Adipose tissue (tissue), 3 donors: ENCODE measurements around the gene PTPRN. TPM values are rescaled to one million over a fixed set of nuclear protein-coding genes. Genes with fewer than 3 reads are reported as not detected.

ENCODE experiments used
- polyA plus RNA-seq, 3 donors: library from polyadenylated mRNA; stranded (reverse); fragments of 200-250 nt; gene quantifications; one replicate each; pipeline ENCODE4 v1.2.3, GENCODE V29; 2013
- donor health status: healthy with polysubstance abuse.
- donor health status: Bipolar disorder and iron deficiency.
- donor health status: healthy.

The PTPRN gene
- polyA plus RNA-seq, 3 donors = 0.45 to 15.5 TPM; not detected in 1

Other genes with a start within 250 kb of the PTPRN start
- 1 to 10 TPM in 1 of 3 donors, under 1 TPM in 2; 0.02 to 1.4 (median 0.22) TPM for gene IHH, start 248.5 kb downstream of the PTPRN start, polyA plus RNA-seq
- gene NHEJ1, start 148.6 kb downstream of the PTPRN start, polyA plus RNA-seq = 10 to 100 TPM in 1 of 3 donors, 1 to 10 TPM in 2; 8.8 to 12.8 (median 9.4) TPM
- gene SLC23A3, start 139.4 kb downstream of the PTPRN start, polyA plus RNA-seq = 1 to 10 TPM in 1 of 3 donors, under 1 TPM in 2; 0.48 to 2.0 (median 0.64) TPM
- 10 to 100 TPM; 33.4 to 58.3 (median 48.4) TPM for gene CNPPD1, start 132.5 kb downstream of the PTPRN start, polyA plus RNA-seq
- 10 to 100 TPM; 34.3 to 44.2 (median 40.2) TPM for gene RETREG2, start 131.1 kb downstream of the PTPRN start, polyA plus RNA-seq
- gene ZFAND2B, start 102.6 kb downstream of the PTPRN start, polyA plus RNA-seq = 10 to 100 TPM; 26.0 to 38.9 (median 27.3) TPM
- 10 to 100 TPM; 15.3 to 43.3 (median 28.1) TPM for gene ABCB6, start 90.4 kb downstream of the PTPRN start, polyA plus RNA-seq
- gene ATG9A, start 79.8 kb downstream of the PTPRN start, polyA plus RNA-seq = 10 to 100 TPM; 11.4 to 32.1 (median 21.2) TPM
- gene ANKZF1, start 79.6 kb downstream of the PTPRN start, polyA plus RNA-seq = 10 to 100 TPM; 15.7 to 23.0 (median 20.7) TPM
- 10 to 100 TPM in 2 of 3 donors, 1 to 10 TPM in 1; 2.1 to 12.9 (median 11.8) TPM for gene GLB1L, start 64.0 kb downstream of the PTPRN start, polyA plus RNA-seq
- gene STK16, start 63.9 kb downstream of the PTPRN start, polyA plus RNA-seq = 10 to 100 TPM; 33.8 to 36.6 (median 33.9) TPM
- not detected for gene TUBA4B, start 56.2 kb downstream of the PTPRN start, polyA plus RNA-seq
- gene TUBA4A, start 55.5 kb downstream of the PTPRN start, polyA plus RNA-seq = 10 to 100 TPM; 20.5 to 39.3 (median 30.0) TPM
- gene DNAJB2, start 30.0 kb downstream of the PTPRN start, polyA plus RNA-seq = 10 to 100 TPM; 51.6 to 78.9 (median 68.9) TPM
- gene RESP18, start 23.3 kb upstream of the PTPRN start, polyA plus RNA-seq = not detected
- 100 to 1,000 TPM in 1 of 3 donors, 10 to 100 TPM in 2; 43.8 to 100 (median 95.8) TPM for gene DNPEP, start 78.5 kb upstream of the PTPRN start, polyA plus RNA-seq
- gene DES, start 109.0 kb upstream of the PTPRN start, polyA plus RNA-seq = 10 to 100 TPM; 18.9 to 35.8 (median 25.4) TPM
- 10 to 100 TPM in 1 of 3 donors, 1 to 10 TPM in 2; 3.4 to 22.5 (median 6.8) TPM for gene SPEG, start 125.4 kb upstream of the PTPRN start, polyA plus RNA-seq
- 10 to 100 TPM; 27.5 to 39.9 (median 35.8) TPM for gene GMPPA, start 189.5 kb upstream of the PTPRN start, polyA plus RNA-seq
- gene ASIC4, start 205.1 kb upstream of the PTPRN start, polyA plus RNA-seq = under 1 TPM in 2 of 3 donors, not detected in 1; 0.02 to 0.11 TPM
- gene CHPF, start 234.4 kb upstream of the PTPRN start, polyA plus RNA-seq = 100 to 1,000 TPM in 1 of 3 donors, 10 to 100 TPM in 2; 15.7 to 113 (median 21.8) TPM
- gene TMEM198, start 234.6 kb upstream of the PTPRN start, polyA plus RNA-seq = 1 to 10 TPM; 2.3 to 9.5 (median 3.7) TPM